Myometrial cell (primary cell): ENCODE results near the gene AHCYL1. TPM values are rescaled to one million over a fixed set of nuclear protein-coding genes. Genes with fewer than 3 reads are reported as not detected.

Experiments
- total RNA-seq: library from RNA; depleted of rRNA; stranded (reverse); fragments of >200 nt; gene quantifications from 2 replicates; pipeline ENCODE4 v1.2.3, GENCODE V29; 2015

AHCYL1 gene
- 52.1 and 52.5 TPM in 2 replicates for total RNA-seq

DNA sequence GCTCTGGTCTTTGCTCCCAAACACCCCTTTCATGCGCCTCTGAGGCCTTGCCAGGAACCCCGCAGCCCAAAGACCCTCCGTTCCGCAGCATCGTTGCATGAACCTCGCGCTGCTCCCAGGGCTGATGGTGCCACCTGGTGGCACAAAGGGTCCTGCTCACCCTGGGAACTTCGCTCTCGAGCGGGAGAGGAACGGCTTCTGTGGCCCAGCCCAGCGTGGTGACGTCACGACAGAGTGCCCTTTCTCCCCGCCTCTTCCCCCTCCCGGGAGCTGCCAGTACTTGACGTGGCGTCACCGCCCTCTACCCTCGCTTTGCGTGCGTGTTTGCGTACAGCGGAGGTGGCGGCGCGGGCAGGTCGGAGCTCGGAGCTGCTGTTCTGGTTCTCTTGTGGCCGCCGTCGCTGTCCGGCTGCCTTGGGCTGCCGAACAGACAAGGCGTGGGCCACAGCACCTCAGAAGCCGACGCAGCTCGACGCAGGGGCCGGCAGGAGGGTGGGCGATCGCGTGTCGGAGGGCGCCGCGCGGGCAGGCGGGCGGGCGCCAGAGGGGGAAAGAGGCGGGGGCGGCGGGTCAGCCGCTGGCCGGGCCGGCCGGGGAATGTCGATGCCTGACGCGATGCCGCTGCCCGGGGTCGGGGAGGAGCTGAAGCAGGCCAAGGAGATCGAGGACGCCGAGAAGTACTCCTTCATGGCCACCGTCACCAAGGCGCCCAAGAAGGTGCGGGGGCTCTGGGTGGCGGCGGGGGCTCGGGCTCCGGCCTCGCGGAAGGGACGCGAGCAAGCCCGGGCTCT is at the start of gene AHCYL1:
Gene AHCYL1, plus strand, starts transcription at position 310 of the 791 bp plus-strand sequence. Its CDS starts 288 bp downstream, at position 598.

GRCh38 chr1:110034451-110035235 is 50.1 kb downstream of the AHCYL1 start, which contains the start of gene STRIP1:
Gene STRIP1 (plus strand): TSS chr1:110034624. CDS start chr1:110034638, 14 bp downstream.

GRCh38 chr1:110070671-110071242 is 86.2 kb downstream of the AHCYL1 start, which contains the start of gene ALX3:
Gene ALX3 (minus strand): TSS chr1:110070672. CDS start chr1:110070612, 60 bp downstream.

Other genes with a start within 250 kb of the AHCYL1 start
- 47.9 and 50.7 TPM in 2 replicates for gene GSTM3, start 243.7 kb upstream of the AHCYL1 start, total RNA-seq
- gene EPS8L3, start 220.8 kb upstream of the AHCYL1 start, total RNA-seq, result not detected in 2 replicates
- 51.2 and 54.2 TPM in 2 replicates for gene CSF1, start 73.9 kb upstream of the AHCYL1 start, total RNA-seq
- gene STRIP1, start 49.9 kb downstream of the AHCYL1 start, total RNA-seq, result 19.3 and 19.6 TPM in 2 replicates
- gene ALX3, start 85.9 kb downstream of the AHCYL1 start, total RNA-seq, result not detected in 2 replicates
- not detected in 2 replicates for gene UBL4B, start 127.7 kb downstream of the AHCYL1 start, total RNA-seq
- under 0.01 and 0.29 TPM in 2 replicates for gene SLC6A17, start 165.7 kb downstream of the AHCYL1 start, total RNA-seq
- 4.6 and 9.6 TPM in 2 replicates for gene KCNC4, start 225.5 kb downstream of the AHCYL1 start, total RNA-seq